NCI-H748 treated with DMSO at 0.1 percent for 48 hours (cell line): ENCODE data around the gene DEPDC4.
"Not testable (repeated sequence)": the region's sequence is repeated elsewhere in the genome, so short reads cannot be mapped to it uniquely, and the experiment has no call there.

Experiments
- DNase-seq: peaks from one replicate; lab custom pipeline; 2025; lab: John Stamatoyannopoulos, UW

DEPDC4 gene

GRCh38 chr12:100263131-100263530 is 3.7 kb downstream of the DEPDC4 start:
- DNase-seq, result no peak

GRCh38 chr12:100258127-100258526 is 8.8 kb downstream of the DEPDC4 start:
- DNase-seq, result no peak

DNA sequence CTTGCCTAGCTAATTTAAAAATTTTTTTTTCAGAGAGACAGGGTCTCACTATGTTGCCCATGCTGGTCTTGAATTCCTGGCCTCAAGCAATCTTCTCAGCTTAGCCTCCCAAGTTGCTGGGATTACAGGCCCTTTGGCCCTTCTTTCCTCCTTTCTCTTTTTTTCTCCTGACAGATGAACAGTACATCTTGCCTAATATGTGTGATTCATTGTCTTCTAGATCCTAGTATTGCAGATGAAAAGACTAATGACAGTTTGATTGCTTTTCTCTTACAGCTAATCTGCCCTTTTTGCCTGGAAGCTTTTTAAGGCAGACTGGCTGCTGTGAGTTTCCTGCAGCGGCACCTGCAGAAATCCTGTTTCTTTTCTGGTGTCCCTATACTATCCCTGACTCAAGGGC is 12.0 kb downstream of the DEPDC4 start:
- DNase-seq, result no peak

DNA sequence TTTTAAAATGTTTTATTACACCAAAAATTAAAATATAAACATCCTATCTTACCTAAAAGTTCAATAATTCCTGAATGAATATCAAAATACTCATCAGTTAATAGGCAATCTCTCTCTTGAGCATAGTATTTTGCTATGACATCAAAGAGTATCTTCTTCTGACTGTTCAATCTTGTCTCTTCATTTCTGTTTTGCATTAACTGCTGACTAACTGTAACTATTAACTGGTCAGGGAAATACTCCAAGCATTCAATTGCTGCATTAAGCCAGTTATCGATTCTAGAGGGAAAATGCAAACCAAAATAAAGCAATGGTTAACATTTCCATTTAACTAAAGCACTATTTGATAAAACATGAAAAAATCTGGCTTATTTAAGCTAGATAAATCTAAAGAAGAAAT is 13.4 kb downstream of the DEPDC4 start:
- DNase-seq, result no peak

DNA sequence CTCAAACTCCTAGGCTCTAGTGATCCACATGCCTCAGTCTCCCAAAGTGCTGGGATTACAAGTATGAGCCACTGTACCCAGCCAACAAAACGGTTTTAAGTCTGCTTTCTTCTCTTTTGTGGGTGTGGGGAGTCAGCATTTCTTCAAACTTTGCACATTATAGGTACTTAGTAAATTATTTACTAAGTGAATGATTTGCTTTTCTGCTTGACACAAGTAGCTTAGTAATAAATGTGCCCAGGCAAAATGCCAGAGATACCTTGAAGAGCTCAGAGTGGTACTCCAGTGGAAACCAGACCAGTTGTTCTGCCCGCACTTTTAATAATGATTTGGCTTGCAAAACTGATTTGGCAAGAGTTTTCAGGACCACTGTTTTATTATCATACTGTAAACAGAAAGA is 15.0 kb downstream of the DEPDC4 start:
- DNase-seq, result no peak

DNA sequence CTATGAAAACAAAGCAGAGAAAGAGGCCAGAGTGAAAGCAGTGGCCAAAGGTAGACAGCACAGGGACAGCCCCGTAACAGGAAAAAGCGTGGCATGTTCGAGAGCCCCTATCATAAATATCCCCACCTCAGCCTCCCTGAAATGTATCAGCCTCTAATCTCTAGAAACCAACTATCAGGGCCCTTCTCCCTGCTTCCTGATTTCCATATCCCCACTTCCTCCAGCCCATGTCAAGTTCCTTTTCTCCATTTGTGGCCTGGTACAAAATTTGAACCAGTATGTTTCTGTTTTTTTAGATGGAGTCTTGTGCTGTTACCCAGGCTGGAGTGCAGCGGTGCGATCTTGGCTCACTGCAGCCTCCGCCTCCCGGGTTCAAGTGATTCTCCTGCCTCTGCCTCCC is 16.9 kb downstream of the DEPDC4 start:
- no peak for DNase-seq

DNA sequence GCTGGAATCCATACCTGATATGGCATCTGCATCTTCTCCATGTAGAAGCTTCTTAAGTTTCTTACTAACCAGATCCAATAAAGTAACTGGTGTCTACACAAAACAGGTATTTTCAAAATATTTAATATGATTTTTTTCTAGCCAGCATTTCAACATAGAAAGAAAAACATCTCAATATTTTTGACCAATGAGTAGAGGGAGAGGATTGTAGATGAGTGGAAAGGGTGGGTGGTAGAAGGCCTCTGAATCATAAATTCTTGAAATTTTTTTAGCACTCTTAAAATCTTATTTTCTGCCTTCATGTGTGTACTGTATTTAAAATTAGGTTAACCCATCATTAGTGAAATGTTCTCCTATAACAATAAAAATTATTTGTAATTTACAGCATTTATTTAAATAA is 18.0 kb downstream of the DEPDC4 start:
- DNase-seq, result no peak

GRCh38 chr12:100247765-100248164 is 19.1 kb downstream of the DEPDC4 start:
- no peak for DNase-seq

DNA sequence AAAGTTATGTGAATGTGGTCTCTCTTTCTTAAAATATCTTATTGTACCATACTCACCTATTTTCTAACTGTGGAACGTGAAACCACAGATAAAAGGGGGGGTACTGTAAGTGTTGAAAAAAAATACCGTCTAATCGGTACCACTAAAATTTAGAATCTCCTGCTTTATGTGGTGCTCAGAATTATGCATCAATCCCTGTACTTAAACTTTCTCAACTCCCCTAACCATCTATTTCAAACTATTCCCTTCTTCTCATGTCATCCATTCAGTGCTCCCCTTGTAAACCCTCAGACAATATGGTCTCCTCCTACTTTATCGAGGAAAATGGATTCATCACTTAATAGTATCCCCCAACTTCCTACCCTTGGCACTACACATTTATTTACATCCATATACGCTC is 23.7 kb downstream of the DEPDC4 start:
- no peak for DNase-seq

GRCh38 chr12:100239589-100239988 is 27.3 kb downstream of the DEPDC4 start:
- no peak for DNase-seq

DNA sequence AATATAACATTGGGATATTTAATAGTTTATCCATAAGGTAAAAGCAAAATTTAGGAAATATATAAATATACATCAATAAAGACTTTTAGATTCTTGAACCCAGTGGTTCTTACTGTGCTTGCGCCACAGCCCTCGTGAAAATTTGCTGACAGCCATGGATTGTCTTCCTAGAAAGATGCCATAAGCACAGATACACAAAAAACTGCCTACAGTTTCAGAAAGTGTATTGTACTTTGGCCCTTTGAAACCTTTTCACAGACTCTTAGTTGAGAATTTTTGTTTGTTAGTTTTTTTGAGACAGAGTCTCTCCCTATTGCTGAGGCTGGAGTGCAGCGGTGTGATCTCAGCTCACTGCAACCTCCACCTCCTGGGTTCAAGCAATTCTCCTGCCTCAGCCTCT is 28.1 kb downstream of the DEPDC4 start:
- DNase-seq, result no peak

DNA sequence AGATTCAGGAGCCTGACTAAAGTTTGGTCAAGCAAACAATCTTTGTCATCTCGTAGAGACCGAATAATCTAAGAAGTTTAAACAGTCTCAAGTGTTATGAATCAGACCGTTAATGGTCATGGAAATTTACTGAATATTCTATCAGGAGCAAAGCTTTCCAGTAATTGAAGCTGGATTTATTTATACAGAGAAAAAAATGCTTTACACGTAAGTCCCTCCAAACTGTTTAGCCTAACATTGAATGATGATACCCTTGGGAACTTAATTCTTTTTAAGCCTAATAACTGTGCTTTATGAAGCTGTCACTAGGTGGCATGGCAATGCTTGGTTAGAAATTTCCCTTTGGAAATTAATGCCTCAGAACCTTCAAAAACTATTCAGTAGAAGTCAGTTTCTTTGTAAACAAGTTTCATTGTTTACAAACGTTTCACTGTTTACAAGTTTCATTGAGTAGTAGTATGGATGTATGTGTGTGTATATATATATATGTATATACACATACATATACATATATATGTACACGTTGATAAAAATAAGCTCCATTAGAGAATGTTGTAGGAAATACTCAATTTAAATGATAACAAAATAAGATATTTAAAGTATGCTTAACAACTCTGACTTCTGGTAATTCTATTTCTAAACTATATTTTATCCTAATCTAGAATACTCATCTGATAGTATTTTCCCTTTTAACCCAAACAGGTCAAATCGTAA is 32.1 kb downstream of the DEPDC4 start:
- peak; percentile 28 for DNase-seq

DNA sequence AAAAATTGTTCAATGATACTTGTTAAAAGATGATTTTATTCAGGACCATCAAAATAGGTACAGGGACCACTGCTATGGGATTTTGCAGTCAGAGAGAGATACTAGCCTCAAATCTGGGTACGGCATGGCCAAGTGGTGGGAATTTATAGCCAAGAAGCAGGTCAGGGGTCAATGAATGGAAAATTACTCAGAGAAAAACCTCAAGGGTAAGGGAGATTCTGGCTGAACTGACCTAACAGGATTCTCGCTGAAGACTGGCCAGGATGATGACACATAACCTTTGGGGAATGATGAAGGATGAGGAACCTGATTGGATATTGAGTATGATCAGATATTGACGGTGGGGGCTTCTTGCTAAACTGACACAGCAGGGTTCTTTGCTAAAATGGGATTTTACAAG is 32.7 kb downstream of the DEPDC4 start:
- DNase-seq, result no peak

- DNase-seq, result not testable (repeated sequence)
Measured at GRCh38 chr12:100231873-100232272, 35.0 kb downstream of the DEPDC4 start.

DNA sequence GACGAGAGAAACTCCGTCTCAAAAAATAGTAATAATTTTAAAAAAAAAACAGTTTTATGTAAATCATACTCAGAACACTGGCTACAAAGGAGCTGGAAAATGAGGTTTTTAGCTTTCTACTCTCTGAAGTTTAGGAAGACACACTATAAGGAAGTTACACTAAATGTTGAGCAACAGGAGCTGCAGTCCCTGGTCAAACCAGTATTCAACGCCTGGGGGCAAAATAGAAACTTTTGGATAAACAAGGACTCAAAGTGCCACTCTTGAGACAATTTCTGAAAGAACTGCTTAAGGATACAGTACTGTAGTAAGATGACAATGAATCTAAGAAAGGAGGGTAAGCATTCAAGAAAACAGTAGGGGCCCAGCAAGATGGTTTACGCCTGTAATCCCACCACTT is 37.0 kb downstream of the DEPDC4 start:
- no peak for DNase-seq

GRCh38 chr12:100229036-100229635 is 37.7 kb downstream of the DEPDC4 start:
- DNase-seq, result no peak

DNA sequence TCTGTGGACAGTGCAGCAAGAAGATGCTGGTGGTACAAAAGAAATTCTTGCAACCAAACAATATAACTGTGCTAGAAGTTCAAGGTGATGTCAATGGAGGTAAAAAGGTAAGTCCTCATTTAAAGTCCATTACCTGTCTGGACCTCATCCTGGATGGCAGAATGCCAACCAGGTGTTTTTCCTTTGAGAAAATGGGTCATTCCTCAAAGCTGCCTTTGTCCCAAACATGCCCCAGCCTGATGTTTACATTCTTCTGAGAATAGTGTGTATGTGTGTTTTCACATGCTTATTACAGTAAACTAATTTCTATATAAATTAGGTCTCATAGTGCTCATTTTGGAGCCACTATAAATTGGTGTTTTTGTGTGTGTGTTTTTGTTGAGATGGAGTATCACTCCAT is 41.4 kb downstream of the DEPDC4 start:
- no peak for DNase-seq

DNA sequence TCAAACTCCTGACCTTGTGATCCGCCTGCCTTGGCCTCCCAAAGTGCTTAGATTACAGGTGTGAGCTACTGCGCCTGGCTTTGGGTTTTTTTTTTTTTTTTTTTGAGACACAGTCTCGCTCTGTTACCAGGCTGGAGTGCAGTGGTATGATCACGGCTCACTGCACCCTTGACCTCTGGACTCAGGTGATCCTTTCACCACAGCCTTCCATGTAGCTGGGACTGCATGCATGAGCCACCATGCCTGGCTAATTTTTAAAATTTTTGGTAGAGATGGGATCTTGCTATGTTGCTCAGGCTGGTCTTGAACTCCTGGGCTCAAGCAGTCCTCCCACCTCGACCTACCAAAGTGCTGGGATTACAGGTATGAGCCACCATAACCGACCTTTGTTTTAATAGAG is 44.7 kb downstream of the DEPDC4 start:
- not testable (repeated sequence) for DNase-seq

DNA sequence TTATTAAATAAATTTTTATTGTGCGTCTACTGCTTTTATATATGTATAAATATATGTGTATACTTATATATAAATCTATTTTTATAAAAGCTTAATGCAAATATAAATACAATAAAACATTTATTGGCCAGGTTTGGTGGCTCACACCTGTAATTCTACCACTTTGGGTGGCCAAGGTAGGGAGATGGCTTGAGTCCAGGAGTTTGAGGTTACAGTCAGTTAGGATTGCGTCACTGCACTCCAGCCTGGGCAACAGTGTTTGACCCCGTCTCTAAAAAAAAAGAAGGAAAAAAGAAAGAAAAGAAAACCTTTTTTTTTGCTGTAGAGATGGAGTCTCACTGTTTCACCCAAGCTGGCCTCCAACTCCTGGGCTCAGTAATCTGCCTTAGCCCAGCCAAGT is 45.4 kb downstream of the DEPDC4 start:
- DNase-seq, result no peak

DNA sequence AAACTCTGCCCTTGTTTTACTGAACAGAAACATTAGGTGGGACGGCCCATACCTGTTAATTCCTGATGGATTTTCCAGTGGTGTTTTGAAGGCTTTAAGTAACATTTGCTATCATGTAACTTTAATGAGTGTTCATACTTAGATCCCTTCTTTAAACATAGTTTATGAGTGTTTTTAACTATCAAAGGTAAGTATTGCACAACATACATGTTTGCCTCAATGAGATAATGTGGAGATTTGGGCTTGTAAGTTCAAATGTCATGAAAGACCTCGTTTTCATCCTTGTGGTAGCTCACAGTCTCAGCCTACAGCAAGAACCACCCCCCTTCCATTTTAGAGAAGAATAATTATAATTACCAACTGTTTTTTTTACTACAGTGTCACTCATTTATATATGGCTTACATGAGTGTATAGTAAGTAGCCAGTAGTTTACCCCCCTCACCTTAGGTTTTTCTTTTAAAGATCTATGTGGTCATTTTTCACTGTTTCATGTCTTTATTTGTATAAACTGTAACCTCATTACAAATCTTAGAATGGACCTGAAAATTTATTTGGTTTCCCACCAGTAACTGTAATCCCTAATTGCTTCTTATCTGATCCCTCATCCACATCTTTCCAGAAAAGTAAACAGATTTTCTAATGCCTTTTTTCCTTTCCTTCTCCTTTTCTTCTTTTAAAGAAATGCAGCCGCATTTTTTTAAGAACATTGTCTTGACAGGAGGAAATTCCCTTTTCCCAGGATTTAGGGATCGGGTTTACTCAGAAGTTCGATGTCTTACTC is 47.4 kb downstream of the DEPDC4 start:
- no peak for DNase-seq

GRCh38 chr12:100216337-100216736 is 50.5 kb downstream of the DEPDC4 start:
- no peak for DNase-seq

DNA sequence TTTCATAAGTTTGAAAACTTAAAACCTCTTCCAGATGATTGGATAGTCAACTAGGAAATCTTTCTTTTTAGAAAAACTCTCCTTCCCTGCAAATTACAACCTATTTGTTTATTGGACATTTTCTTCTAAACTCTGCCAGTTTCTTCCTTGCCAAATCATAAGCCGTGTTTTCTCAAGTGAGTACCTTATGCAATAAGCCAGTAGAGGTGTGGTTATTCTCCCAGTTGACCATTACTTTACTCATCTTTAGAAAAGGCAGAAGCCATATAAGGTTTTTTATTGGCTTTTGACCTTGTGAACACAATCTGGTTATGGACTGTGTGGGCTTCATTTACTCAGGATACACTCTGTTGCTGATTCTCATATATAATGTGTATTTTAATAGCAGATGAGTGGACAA is 51.7 kb downstream of the DEPDC4 start:
- DNase-seq, result no peak

- no peak for DNase-seq
Measured at GRCh38 chr12:100214518-100214917, 52.4 kb downstream of the DEPDC4 start.
